Measurements from ENCODE around the gene NYAP1.
"Not testable (repeated sequence)": the region's sequence is repeated elsewhere in the genome, so short reads cannot be mapped to it uniquely, and the experiment has no call there.

NYAP1 gene

GRCh38 chr7:100483722-100484672 lies at the start of gene NYAP1:
Gene NYAP1, plus strand, starts transcription at chr7:100483927. Its CDS starts 1,385 bp downstream, at chr7:100485312.
- DNase-seq: peak; percentile 55

- no peak for DNase-seq
These were observed 49.2 kb upstream of the NYAP1 start for GRCh38 chr7:100434297-100435144.

GRCh38 chr7:100435401-100436304 lies 48.1 kb upstream of the NYAP1 start:
- DNase-seq: no peak

GRCh38 chr7:100437150-100438100 lies 46.3 kb upstream of the NYAP1 start:
- no peak for DNase-seq

GRCh38 chr7:100438172-100438571 lies 45.6 kb upstream of the NYAP1 start:
- DNase-seq: no peak

- not testable (repeated sequence) for DNase-seq
These were observed 45.0 kb upstream of the NYAP1 start for GRCh38 chr7:100438731-100439130.

GRCh38 chr7:100439244-100439643 lies 44.5 kb upstream of the NYAP1 start:
- DNase-seq: not testable (repeated sequence)

- no peak for DNase-seq
These were observed 41.8 kb upstream of the NYAP1 start for GRCh38 chr7:100441641-100442535.

- no peak for DNase-seq
These were observed 40.5 kb upstream of the NYAP1 start for GRCh38 chr7:100443096-100443840.

- DNase-seq: no peak
These were observed 39.1 kb upstream of the NYAP1 start for GRCh38 chr7:100444311-100445278.

GRCh38 chr7:100446040-100446439 lies 37.7 kb upstream of the NYAP1 start:
- no peak for DNase-seq

- DNase-seq: not testable (repeated sequence)
These were observed 36.4 kb upstream of the NYAP1 start for GRCh38 chr7:100447363-100447762.

- no peak for DNase-seq
These were observed 34.4 kb upstream of the NYAP1 start for GRCh38 chr7:100449190-100449795.

- DNase-seq: no peak
These were observed 31.2 kb upstream of the NYAP1 start for GRCh38 chr7:100452513-100452912.

GRCh38 chr7:100453854-100454253 lies 29.9 kb upstream of the NYAP1 start:
- DNase-seq: not testable (repeated sequence)

- DNase-seq: no peak
These were observed 28.5 kb upstream of the NYAP1 start for GRCh38 chr7:100455206-100455605.

GRCh38 chr7:100456562-100456961 lies 27.2 kb upstream of the NYAP1 start:
- no peak for DNase-seq

- no peak for DNase-seq
These were observed 26.7 kb upstream of the NYAP1 start for GRCh38 chr7:100457033-100457432.

Data from DMS79 treated with DMSO at 0.1 percent for 48 hours (cell line).